B cell (primary cell): ENCODE data around the gene GABPB2. TPM values are rescaled to one million over a fixed set of nuclear protein-coding genes. Genes with fewer than 3 reads are reported as not detected.

Experiments used
- ATAC-seq: fragments of 200-7000 bp; cut with Tn5 transposase; one replicate; pipeline ENCODE4 v1.10.0; 2021; ENCODE audit warnings: low read depth, mild to moderate bottlenecking, moderate number of reproducible peaks, moderate library complexity
- CTCF ChIA-PET: fragments of 350-600 bp; sonication (Branson Sonifier 250); formaldehyde crosslinking; loops from one replicate; lab custom pipeline; 2021; ENCODE audit warnings: antibody characterized with exemption, inconsistent platforms; lab: Charles Lee
- POLR2A ChIA-PET: fragments of 350-600 bp; sonication (Branson Sonifier 250); formaldehyde crosslinking; loops from one replicate; lab custom pipeline; 2021; ENCODE audit warnings: antibody characterized with exemption; lab: Charles Lee
- DNase-seq: peaks from one replicate; pipeline ENCODE4 v3.0.0; 2013
- H2AFZ ChIP-seq: 2 replicates; pipeline ENCODE4 v1.6.1; 2012; ENCODE audit warnings: mild to moderate bottlenecking, low read depth, low read length; ENCODE audit not compliant: insufficient read depth, poor library complexity, severe bottlenecking
- H3K27ac ChIP-seq, 2 donors: 1 replicate in 1 of 2; 2 replicates in 1 of 2; pipeline ENCODE4 v1.5.1; 2012 to 2013; ENCODE audit warnings: low read length in 2 of 2, mild to moderate bottlenecking in 2 of 2, moderate library complexity in 1 of 2
- H3K27me3 ChIP-seq, 4 experiments: fragments of 200-600 bp in 1 of 4; sonication (generic) in 1 of 4; replicated peaks in 1 of 4; 1 replicate in 2 of 4; 2 replicates in 2 of 4; pipeline versions ENCODE4 v1.6.1 to v1.7.0; 2013 to 2016; ENCODE audit warnings: low read length in 3 of 4, mild to moderate bottlenecking in 2 of 4, mixed read lengths in 1 of 4, moderate library complexity in 1 of 4; ENCODE audit not compliant: insufficient read depth in 4 of 4, control insufficient read depth in 3 of 4; ENCODE audit errors: control extremely low read depth in 1 of 4
- H3K36me3 ChIP-seq, 2 experiments: replicated peaks in 1 of 2; 1 replicate in 1 of 2; 2 replicates in 1 of 2; pipeline versions ENCODE4 v1.6.1 to v1.7.1; 2013; ENCODE audit warnings: low read length in 1 of 2; ENCODE audit not compliant: insufficient read depth in 2 of 2, control insufficient read depth in 1 of 2; ENCODE audit errors: control extremely low read depth in 1 of 2, extremely low read depth in 1 of 2
- H3K4me1 ChIP-seq, 2 donors: fragments of 200-600 bp in 1 of 2; sonication (generic) in 1 of 2; 1 replicate in 1 of 2; 2 replicates in 1 of 2; pipeline versions ENCODE4 v1.5.1 to v1.6.1; 2013 to 2017; ENCODE audit warnings: low read length in 2 of 2; ENCODE audit not compliant: control insufficient read depth in 2 of 2, insufficient read depth in 2 of 2
- H3K4me2 ChIP-seq: replicated peaks from 2 replicates; pipeline ENCODE3; 2012; ENCODE audit warnings: mild to moderate bottlenecking, low read depth, low read length; ENCODE audit not compliant: poor library complexity, severe bottlenecking
- H3K4me3 ChIP-seq, 5 experiments: fragments of 200-600 bp in 1 of 5; sonication (generic) in 1 of 5; 1 replicate in 3 of 5; 2 replicates in 2 of 5; pipeline versions ENCODE4 v1.5.1 to v1.7.0; 2011 to 2016; ENCODE audit warnings: low read length in 4 of 5, mild to moderate bottlenecking in 4 of 5, low read depth in 2 of 5, control low read depth in 1 of 5, moderate library complexity in 1 of 5; ENCODE audit not compliant: insufficient read depth in 1 of 5; ENCODE audit errors: control extremely low read depth in 1 of 5, extremely low read depth in 1 of 5
- H3K79me2 ChIP-seq: fragments of 200-600 bp; sonication (generic); one replicate; pipeline ENCODE4 v1.6.0; 2016; ENCODE audit warnings: low read length; ENCODE audit not compliant: control insufficient read depth, insufficient read depth
- H3K9ac ChIP-seq: fragments of 200-600 bp; sonication (generic); 2 replicates; pipeline ENCODE4 v1.6.1; 2017; ENCODE audit warnings: mild to moderate bottlenecking, low read length, moderate library complexity
- H3K9me3 ChIP-seq, 3 donors: one replicate each; pipeline versions ENCODE4 v1.6.1 to v1.7.1; 2013; ENCODE audit warnings: low read length in 2 of 3; ENCODE audit not compliant: control insufficient read depth in 2 of 3, insufficient read depth in 1 of 3; ENCODE audit errors: control extremely low read depth in 1 of 3
- H4K20me1 ChIP-seq: 2 replicates; pipeline ENCODE4 v1.6.0; 2012; ENCODE audit warnings: mild to moderate bottlenecking, low read length; ENCODE audit not compliant: insufficient read depth, control insufficient read depth, poor library complexity, severe bottlenecking
- H3K27ac Mint-ChIP-seq: one replicate; pipeline ENCODE4 v1.8.0; 2021; ENCODE audit warnings: mixed read lengths
- H3K27me3 Mint-ChIP-seq: one replicate; pipeline ENCODE4 v1.8.0; 2021; ENCODE audit warnings: mixed read lengths
- H3K4me1 Mint-ChIP-seq: one replicate; pipeline ENCODE4 v1.8.0; 2021; ENCODE audit warnings: mixed read lengths
- H3K4me3 Mint-ChIP-seq: one replicate; pipeline ENCODE4 v1.8.0; 2021; ENCODE audit warnings: mixed read lengths
- H3K9me3 Mint-ChIP-seq: one replicate; pipeline ENCODE4 v1.8.0; 2022; ENCODE audit warnings: mixed read lengths; ENCODE audit not compliant: insufficient read depth
- CTCF ChIP-seq: fragments of 200-600 bp; IDR thresholded peaks from one replicate; pipeline ENCODE4 v1.8.0; 2022; ENCODE audit warnings: antibody characterized with exemption, mild to moderate bottlenecking
- EZH2 ChIP-seq: IDR thresholded peaks from 2 replicates; pipeline ENCODE4 v1.6.1; 2012; ENCODE audit warnings: borderline replicate concordance, low read depth, mild to moderate bottlenecking, moderate library complexity, low read length; ENCODE audit not compliant: insufficient read depth, poor library complexity, severe bottlenecking
- WGBS: methylation state at CpG from one replicate; pipeline ENCODE4 v1.1.5; 2013; ENCODE audit warnings: missing lambda C conversion rate; ENCODE audit not compliant: insufficient coverage; 5-methylcytosine and 5-hydroxymethylcytosine counted together
- intact Hi-C: fragments of 100-400 bp; cut with micrococcal nuclease; formaldehyde crosslinking; loops from one replicate; pipeline ENCODE4 v1.10.0; 2022
- polyA plus RNA-seq: library from polyadenylated mRNA; depleted of rRNA; stranded (reverse); fragments of >200 nt; gene quantifications from 2 replicates; pipeline ENCODE4 v1.2.3, GENCODE V29; 2012
- total RNA-seq, 2 donors: library from RNA; stranded (reverse); fragments of 120-200 nt in 1 of 2; gene quantifications; 1 replicate in 1 of 2; 2 replicates in 1 of 2; pipeline versions ENCODE4 v1.2.3 to v1.2.4, GENCODE V29; 2013 to 2022

Gene GABPB2
- total and polyA plus RNA-seq, 2 donors (not counting 1 experiment from before 2014, with no cell fraction given) = 15.1 to 22.4 TPM

DNA sequence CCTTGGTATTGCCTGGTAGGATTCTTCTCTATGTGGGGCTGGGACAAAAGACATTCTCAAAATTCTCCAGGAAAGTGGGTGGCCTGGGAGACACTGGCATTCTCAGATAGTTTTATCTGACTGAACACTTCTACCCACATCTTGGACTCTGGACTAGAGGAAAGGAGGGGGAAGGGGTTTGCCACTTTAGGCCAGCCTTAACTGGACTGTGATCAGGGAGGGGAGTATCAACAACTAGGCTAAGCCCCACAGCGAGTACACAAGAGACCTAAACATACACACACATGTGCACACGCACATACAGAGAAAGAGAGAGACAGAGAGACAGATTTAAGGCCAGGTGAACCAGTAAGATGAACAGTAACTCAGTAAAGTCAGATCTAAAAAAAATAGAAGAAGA, 77.1 kb downstream of the GABPB2 start:
- no peaks in the 10 kb centered on the region for H3K79me2 ChIP-seq
- H3K9ac ChIP-seq = no peak overlapping the region
- intact Hi-C loops = loop anchor here (2.0 kb wide), 1 partner anchor 77 kb away; the partner anchor contains the start of gene GABPB2
- peaks cover 15 to 16% of the 10 kb centered on the region in 2 donors for H3K4me1 ChIP-seq
- no peaks in the 10 kb centered on the region for H3K36me3 ChIP-seq
- Mint-ChIP-seq H3K27ac (no peak overlapping the region), H3K4me1 (peaks cover 20% of the 10 kb centered on the region), H3K4me3 (peak overlapping the region; percentile 94), H3K27me3 (peaks cover 9% of the 10 kb centered on the region), H3K9me3 (no peaks in the 10 kb centered on the region)
- no peak overlapping the region for H3K27ac ChIP-seq
- ChIA-PET POLR2A (no interaction called here), CTCF (interaction anchor here (1.9 to 2.2 kb wide), 2 partner anchors 9 to 48 kb away, joined by 12 read pairs; partner anchors contain the start of gene TNFAIP8L2)
- H3K27me3 ChIP-seq = peaks cover 0 to 20% (median 8%) of the 10 kb centered on the region in 4 experiments
- WGBS = no CpG with 5 or more reads among the region's 2 CpGs
- H3K9me3 ChIP-seq = peaks cover 0 to 8% (median 0%) of the 10 kb centered on the region in 3 donors
- no peak for DNase-seq
- no peak overlapping the region for H3K4me2 ChIP-seq
- TF ChIP-seq EZH2 (no peak), CTCF (no peak)
- no peaks in the 10 kb centered on the region for H4K20me1 ChIP-seq
- no peak overlapping the region for H3K4me3 ChIP-seq
- ATAC-seq = no peak
- H2AFZ ChIP-seq = peak overlapping the region; percentile 99

- H4K20me1 ChIP-seq = peaks cover 6% of the 10 kb centered on the region
- H3K4me2 ChIP-seq = peak within 1 kb of the TSS; percentile 86
- peaks cover 1 to 26% of the 10 kb centered on the region in 2 experiments for H3K36me3 ChIP-seq
- peaks cover 30 to 37% of the 10 kb centered on the region in 2 donors for H3K4me1 ChIP-seq
- TF ChIP-seq CTCF (no peak), EZH2 (no peak)
- H3K27me3 ChIP-seq = no peaks in the 10 kb centered on the region
- WGBS = 0% methylated on average over 4 of the region's 4 CpGs
- POLR2A ChIA-PET = interaction anchor here (0.5 to 1.6 kb wide), 5 partner anchors 10 to 329 kb away, joined by 3 to 5 read pairs (median 3); partner anchors contain the start of genes LYSMD1 and SCNM1
- intact Hi-C loops = loop anchor here (1.0 to 2.0 kb wide), 10 partner anchors 9 to 177 kb away; partner anchors contain the start of genes C1orf56, CDC42SE1, GABPB2 and LYSMD1
- no peaks in the 10 kb centered on the region for H3K27me3 Mint-ChIP-seq
- DNase-seq (peak; percentile 77), ATAC-seq (peak; percentile 85)
- CTCF ChIA-PET = interaction anchor here (0.6 to 9.6 kb wide), 24 partner anchors 9 to 234 kb away, joined by 3 to 227 read pairs (median 4); partner anchors contain the start of genes GABPB2, MLLT11, PSMD4 and TMOD4
- peak within 1 kb of the TSS; percentile 66 for H2AFZ ChIP-seq
- peak within 1 kb of the TSS; percentile 78 for H3K9ac ChIP-seq
- H3K27ac Mint-ChIP-seq = peak within 1 kb of the TSS; percentile 97
- peaks cover 40% of the 10 kb centered on the region for H3K79me2 ChIP-seq
- H3K4me3 Mint-ChIP-seq = peak within 1 kb of the TSS; percentile 99
- H3K4me1 Mint-ChIP-seq = peaks cover 41% of the 10 kb centered on the region
- no peaks in the 10 kb centered on the region for H3K9me3 ChIP-seq
- H3K27ac ChIP-seq = peak within 1 kb of the TSS; percentile 29 to 79
- no peaks in the 10 kb centered on the region for H3K9me3 Mint-ChIP-seq
- peak within 1 kb of the TSS; percentile 72 to 98 (median 72) for H3K4me3 ChIP-seq
Measured at GRCh38 chr1:151156515-151156819, 85.9 kb downstream of the GABPB2 start, which contains the start of gene TNFAIP8L2. Gene TNFAIP8L2, plus strand, starts transcription at chr1:151156649. Its CDS starts 2,049 bp downstream, at chr1:151158698.
